ENCODE results near the gene CPEB3. TPM values are rescaled to one million over a fixed set of nuclear protein-coding genes. Genes with fewer than 3 reads are reported as not detected.
A peak's percentile ranks its signal among the peaks of the same experiment; 100 is the strongest.

The CPEB3 gene
- polyA plus RNA-seq, 1 donor from 2014 or later, result 2.5 TPM

- Mint-ChIP-seq H3K4me3 (peak overlapping the region; percentile 95 to 99 (median 98)), H3K9me3 (no peaks in the 10 kb centered on the region), H3K4me1 (peaks cover 13 to 38% (median 27%) of the 10 kb centered on the region in 3 donors), H3K27me3 (no peaks in the 10 kb centered on the region), H3K36me3 (no peaks in the 10 kb centered on the region), H3K27ac (peak overlapping the region in 1 of 3 donors; percentile 63)
These were observed 663 bp upstream of the CPEB3 start for GRCh38 chr10:92291616-92291865.

GRCh38 chr10:92290076-92290836 lies 622 bp downstream of the CPEB3 start:
- Mint-ChIP-seq H3K9me3 (no peaks in the 10 kb centered on the region), H3K4me1 (peaks cover 9 to 39% (median 23%) of the 10 kb centered on the region in 3 donors), H3K27me3 (no peaks in the 10 kb centered on the region), H3K4me3 (peak overlapping the region; percentile 95 to 99 (median 98)), H3K27ac (peak overlapping the region; percentile 53 to 90 (median 87)), H3K36me3 (no peaks in the 10 kb centered on the region)

GRCh38 chr10:92284112-92284704 lies 6.7 kb downstream of the CPEB3 start:
- Mint-ChIP-seq H3K4me3 (peak overlapping the region; percentile 1 to 35 (median 8)), H3K4me1 (peaks cover 5 to 20% (median 15%) of the 10 kb centered on the region in 3 donors), H3K27me3 (no peaks in the 10 kb centered on the region), H3K36me3 (peaks cover 2% of the 10 kb centered on the region), H3K27ac (peak overlapping the region in 1 of 3 donors; percentile 1), H3K9me3 (no peaks in the 10 kb centered on the region)

- H3K4me3 Mint-ChIP-seq, result no peak overlapping the region
- no peaks in the 10 kb centered on the region for H3K9me3 Mint-ChIP-seq
- peak overlapping the region in 1 of 3 donors; percentile 45 for H3K27ac Mint-ChIP-seq
- peaks cover 6% of the 10 kb centered on the region for H3K36me3 Mint-ChIP-seq
- H3K27me3 Mint-ChIP-seq, result no peaks in the 10 kb centered on the region
- peaks cover under 1 to 8% (median 5%) of the 10 kb centered on the region in 3 donors for H3K4me1 Mint-ChIP-seq
These were observed 11.7 kb downstream of the CPEB3 start for GRCh38 chr10:92278996-92279696.

- no peaks in the 10 kb centered on the region for H3K9me3 Mint-ChIP-seq
- H3K4me1 Mint-ChIP-seq, result peaks cover 3 to 12% (median 4%) of the 10 kb centered on the region in 3 donors
- no peaks in the 10 kb centered on the region for H3K27me3 Mint-ChIP-seq
- peaks cover 10% of the 10 kb centered on the region for H3K36me3 Mint-ChIP-seq
- H3K27ac Mint-ChIP-seq, result no peak overlapping the region
- H3K4me3 Mint-ChIP-seq, result no peak overlapping the region
These were observed 16.8 kb downstream of the CPEB3 start for GRCh38 chr10:92274071-92274470.

GRCh38 chr10:92268748-92269147 lies 22.1 kb downstream of the CPEB3 start:
- Mint-ChIP-seq H3K4me3 (no peak overlapping the region), H3K27me3 (no peaks in the 10 kb centered on the region), H3K36me3 (peaks cover 7% of the 10 kb centered on the region), H3K27ac (no peak overlapping the region), H3K4me1 (peaks cover 11 to 26% (median 13%) of the 10 kb centered on the region in 3 donors), H3K9me3 (no peaks in the 10 kb centered on the region)

- H3K4me1 Mint-ChIP-seq, result peaks cover 10 to 26% (median 13%) of the 10 kb centered on the region in 3 donors
- H3K27me3 Mint-ChIP-seq, result no peaks in the 10 kb centered on the region
- peaks cover 5% of the 10 kb centered on the region for H3K36me3 Mint-ChIP-seq
- H3K4me3 Mint-ChIP-seq, result no peak overlapping the region
- no peaks in the 10 kb centered on the region for H3K9me3 Mint-ChIP-seq
- peak overlapping the region in 1 of 3 donors; percentile 41 for H3K27ac Mint-ChIP-seq
These were observed 23.5 kb downstream of the CPEB3 start for GRCh38 chr10:92267343-92267742.

- Mint-ChIP-seq H3K9me3 (no peaks in the 10 kb centered on the region), H3K27me3 (no peaks in the 10 kb centered on the region), H3K4me3 (no peak overlapping the region), H3K36me3 (peaks cover 7% of the 10 kb centered on the region), H3K4me1 (peaks cover 10 to 22% (median 13%) of the 10 kb centered on the region in 3 donors), H3K27ac (no peak overlapping the region)
These were observed 25.1 kb downstream of the CPEB3 start for GRCh38 chr10:92265687-92266258.

- H3K9me3 Mint-ChIP-seq, result no peaks in the 10 kb centered on the region
- H3K27me3 Mint-ChIP-seq, result no peaks in the 10 kb centered on the region
- peaks cover 5% of the 10 kb centered on the region for H3K36me3 Mint-ChIP-seq
- H3K27ac Mint-ChIP-seq, result no peak overlapping the region
- no peak overlapping the region for H3K4me3 Mint-ChIP-seq
- H3K4me1 Mint-ChIP-seq, result peaks cover 7 to 17% (median 13%) of the 10 kb centered on the region in 3 donors
These were observed 26.6 kb downstream of the CPEB3 start for GRCh38 chr10:92264249-92264648.

GRCh38 chr10:92263396-92263795 lies 27.5 kb downstream of the CPEB3 start:
- Mint-ChIP-seq H3K27me3 (no peaks in the 10 kb centered on the region), H3K4me3 (no peak overlapping the region), H3K36me3 (peaks cover 5% of the 10 kb centered on the region), H3K27ac (no peak overlapping the region), H3K9me3 (no peaks in the 10 kb centered on the region), H3K4me1 (peaks cover 7 to 17% (median 13%) of the 10 kb centered on the region in 3 donors)

GRCh38 chr10:92248566-92248965 lies 42.3 kb downstream of the CPEB3 start:
- H3K9me3 Mint-ChIP-seq, result no peaks in the 10 kb centered on the region
- H3K36me3 Mint-ChIP-seq, result peaks cover 5% of the 10 kb centered on the region
- H3K27me3 Mint-ChIP-seq, result no peaks in the 10 kb centered on the region
- peaks cover 2 to 5% (median 3%) of the 10 kb centered on the region in 3 donors for H3K4me1 Mint-ChIP-seq
- H3K4me3 Mint-ChIP-seq, result no peak overlapping the region
- H3K27ac Mint-ChIP-seq, result peak overlapping the region in 1 of 3 donors; percentile 35

GRCh38 chr10:92244796-92245195 lies 46.1 kb downstream of the CPEB3 start:
- H3K27me3 Mint-ChIP-seq, result no peaks in the 10 kb centered on the region
- peaks cover 11 to 21% (median 20%) of the 10 kb centered on the region in 3 donors for H3K4me1 Mint-ChIP-seq
- peaks cover 2% of the 10 kb centered on the region for H3K36me3 Mint-ChIP-seq
- no peak overlapping the region for H3K27ac Mint-ChIP-seq
- no peaks in the 10 kb centered on the region for H3K9me3 Mint-ChIP-seq
- H3K4me3 Mint-ChIP-seq, result no peak overlapping the region

- H3K4me1 Mint-ChIP-seq, result peaks cover 22 to 32% (median 32%) of the 10 kb centered on the region in 3 donors
- peaks cover 2% of the 10 kb centered on the region for H3K36me3 Mint-ChIP-seq
- H3K27me3 Mint-ChIP-seq, result no peaks in the 10 kb centered on the region
- peak overlapping the region in 2 of 3 donors; percentile 21 to 74 for H3K27ac Mint-ChIP-seq
- no peaks in the 10 kb centered on the region for H3K9me3 Mint-ChIP-seq
- H3K4me3 Mint-ChIP-seq, result peak overlapping the region; percentile 25 to 84 (median 80)
These were observed 47.8 kb downstream of the CPEB3 start for GRCh38 chr10:92242910-92243671.

GRCh38 chr10:92242380-92242779 lies 48.5 kb downstream of the CPEB3 start:
- Mint-ChIP-seq H3K27me3 (no peaks in the 10 kb centered on the region), H3K4me1 (peaks cover 29 to 39% (median 38%) of the 10 kb centered on the region in 3 donors), H3K4me3 (peak overlapping the region in 2 of 4 donors; percentile 25 to 84), H3K27ac (peak overlapping the region in 1 of 3 donors; percentile 30), H3K9me3 (no peaks in the 10 kb centered on the region), H3K36me3 (peaks cover 2% of the 10 kb centered on the region)
